ENCODE measurements around the gene ORC1.
"Not testable (repeated sequence)": the region's sequence is repeated elsewhere in the genome, so short reads cannot be mapped to it uniquely, and the experiment has no call there.

The ORC1 gene

DNA sequence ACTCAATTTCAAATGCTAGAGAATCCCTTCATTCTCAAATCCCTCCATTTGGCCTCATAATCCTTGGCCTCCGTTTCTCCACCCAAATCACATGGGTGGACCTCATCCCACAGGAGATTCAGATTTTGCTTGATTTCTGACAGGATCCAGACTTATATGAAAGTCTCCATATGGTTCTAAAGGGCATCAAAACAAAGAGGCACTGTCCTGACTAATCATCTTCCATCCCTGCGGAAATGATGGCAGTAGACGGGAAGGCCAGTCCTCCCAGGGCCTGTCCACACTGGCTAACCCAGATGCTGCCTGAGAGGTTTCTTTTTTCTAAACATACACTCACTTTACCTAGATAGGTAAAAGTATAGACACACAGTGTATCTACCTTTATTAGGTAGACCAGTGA lies 18.8 kb downstream of the ORC1 start:
- DNase-seq: no peak

DNA sequence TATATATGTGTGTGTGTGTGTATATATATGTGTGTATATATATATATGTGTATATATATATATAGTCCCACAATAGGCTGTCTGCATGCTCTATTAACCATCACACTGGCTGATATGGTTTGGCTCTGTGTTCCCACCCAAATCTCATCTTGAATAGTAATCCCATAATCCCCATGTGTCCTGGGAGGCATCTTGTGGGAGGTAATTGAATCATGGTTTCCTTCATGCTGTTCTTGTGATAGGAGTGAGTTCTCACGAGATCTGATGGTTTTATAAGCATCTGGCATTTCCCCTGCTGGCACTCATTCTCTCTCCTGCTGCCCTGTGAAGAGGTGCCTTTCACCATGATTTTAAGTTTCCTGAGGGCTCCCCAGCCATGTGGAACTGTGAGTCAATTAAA lies 34.4 kb downstream of the ORC1 start:
- DNase-seq: not testable (repeated sequence)

DNA sequence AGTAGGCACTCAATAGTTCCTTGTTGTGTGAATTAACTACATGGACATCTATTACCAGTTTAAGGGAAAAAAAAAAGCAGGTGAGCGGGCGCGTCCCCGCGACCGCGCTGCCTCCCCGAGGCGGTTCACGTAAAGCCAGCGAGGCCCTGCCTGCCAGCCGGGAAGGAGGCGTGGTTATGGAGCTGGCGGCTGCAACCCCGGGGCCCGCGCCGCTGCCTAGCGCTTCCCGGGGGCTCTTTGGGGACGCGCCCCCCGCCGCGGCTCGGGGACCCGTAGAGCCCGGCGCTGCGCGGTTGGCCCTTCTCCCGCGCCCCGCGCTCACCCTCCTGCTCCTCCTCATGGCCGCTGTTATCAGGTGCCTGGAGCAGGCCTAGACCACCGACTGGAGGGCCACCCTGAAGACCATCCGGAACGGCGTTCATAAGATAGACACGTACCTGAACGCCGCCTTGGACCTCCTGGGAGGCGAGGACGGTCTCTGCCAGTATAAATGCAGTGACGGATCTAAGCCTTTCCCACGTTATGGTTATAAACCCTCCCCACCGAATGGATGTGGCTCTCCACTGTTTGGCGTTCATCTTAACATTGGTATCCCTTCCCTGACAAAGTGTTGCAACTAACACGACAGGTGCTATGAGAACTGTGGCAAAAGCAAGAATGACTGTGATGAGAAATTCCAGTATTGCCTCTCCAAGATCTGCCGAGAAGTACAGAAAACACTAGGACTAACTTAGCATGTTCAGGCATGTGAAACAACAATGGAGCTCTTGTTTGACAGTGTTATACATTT lies 35.6 kb downstream of the ORC1 start:
- peak; percentile 57 for DNase-seq

DNA sequence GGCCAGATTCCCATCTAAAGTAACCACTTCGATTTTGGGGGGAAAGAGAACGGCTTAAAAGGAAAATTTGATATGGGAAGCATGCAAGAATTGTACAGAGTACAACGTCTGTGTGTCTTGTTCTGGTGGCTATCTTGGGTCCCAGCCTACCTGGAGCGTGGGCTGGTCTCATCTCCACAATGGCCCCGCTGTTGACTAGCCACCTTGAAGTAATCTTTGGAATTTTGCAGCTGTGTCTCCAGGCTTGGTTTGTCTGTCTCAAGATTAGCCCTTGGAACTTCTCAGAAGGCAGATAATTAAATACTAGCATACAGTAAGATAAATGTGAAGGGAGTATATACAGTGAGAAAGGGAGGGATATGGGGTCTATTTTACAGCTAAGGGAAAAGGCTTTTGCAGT lies 37.0 kb downstream of the ORC1 start:
- no peak for DNase-seq

DNA sequence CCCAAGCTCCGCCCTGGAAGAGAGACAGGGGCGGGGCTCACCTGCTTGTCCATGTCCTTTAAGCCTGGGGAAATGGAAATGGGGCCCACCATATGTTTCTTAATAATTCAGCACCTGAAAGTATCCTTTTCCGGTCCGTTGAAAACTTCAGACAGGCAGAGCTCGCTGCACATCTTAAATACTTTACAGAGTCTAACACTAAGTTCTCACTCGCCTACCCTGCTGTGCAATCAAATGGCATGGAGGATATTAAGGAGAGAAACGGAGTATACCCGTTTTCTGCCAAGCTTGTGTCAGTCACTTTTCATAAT lies 37.8 kb downstream of the ORC1 start:
- DNase-seq: no peak

DNA sequence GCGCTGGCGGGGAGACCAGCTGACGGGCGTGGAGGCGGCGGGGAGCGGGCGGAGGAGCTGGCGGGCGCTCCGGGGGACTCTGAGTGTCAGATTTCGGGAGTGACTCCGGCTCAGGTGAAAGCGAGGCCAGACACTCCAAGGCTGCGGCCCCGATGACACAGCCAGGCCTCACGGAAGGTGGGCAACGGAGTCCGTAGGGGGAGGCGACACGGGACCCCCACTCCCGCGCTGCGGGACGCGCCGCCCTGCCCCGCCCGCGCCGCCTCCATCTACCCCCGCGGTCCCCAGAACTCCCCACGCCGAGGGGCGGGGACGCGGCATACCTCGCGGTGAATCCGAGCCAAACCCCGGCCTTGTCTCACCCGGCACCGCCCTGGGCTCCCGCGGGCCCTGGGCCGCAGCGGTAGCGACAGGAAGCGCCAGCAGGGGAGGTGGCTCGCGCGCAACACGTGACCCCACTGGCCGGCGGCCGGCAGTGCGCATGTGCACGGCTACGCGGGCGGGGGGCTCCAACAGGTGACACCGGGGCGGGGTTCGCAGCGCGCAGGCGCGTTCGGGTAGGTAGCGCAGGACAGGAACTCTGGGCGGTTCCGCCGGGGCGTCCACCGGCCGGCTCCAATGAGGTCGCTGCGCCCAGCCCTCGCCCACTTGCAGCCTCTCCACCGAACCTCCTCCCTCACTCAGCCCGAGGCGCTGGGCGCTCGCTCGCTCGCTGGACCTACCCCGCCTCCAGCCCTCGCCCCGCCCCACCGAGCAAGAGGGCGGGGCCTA lies 38.3 kb downstream of the ORC1 start, which contains the start of gene CC2D1B:
Gene CC2D1B (minus strand): TSS at position 460 of the 771 bp plus-strand sequence. CDS start 1,585 bp downstream, outside the sequence.
- DNase-seq: peak; percentile 99

DNA sequence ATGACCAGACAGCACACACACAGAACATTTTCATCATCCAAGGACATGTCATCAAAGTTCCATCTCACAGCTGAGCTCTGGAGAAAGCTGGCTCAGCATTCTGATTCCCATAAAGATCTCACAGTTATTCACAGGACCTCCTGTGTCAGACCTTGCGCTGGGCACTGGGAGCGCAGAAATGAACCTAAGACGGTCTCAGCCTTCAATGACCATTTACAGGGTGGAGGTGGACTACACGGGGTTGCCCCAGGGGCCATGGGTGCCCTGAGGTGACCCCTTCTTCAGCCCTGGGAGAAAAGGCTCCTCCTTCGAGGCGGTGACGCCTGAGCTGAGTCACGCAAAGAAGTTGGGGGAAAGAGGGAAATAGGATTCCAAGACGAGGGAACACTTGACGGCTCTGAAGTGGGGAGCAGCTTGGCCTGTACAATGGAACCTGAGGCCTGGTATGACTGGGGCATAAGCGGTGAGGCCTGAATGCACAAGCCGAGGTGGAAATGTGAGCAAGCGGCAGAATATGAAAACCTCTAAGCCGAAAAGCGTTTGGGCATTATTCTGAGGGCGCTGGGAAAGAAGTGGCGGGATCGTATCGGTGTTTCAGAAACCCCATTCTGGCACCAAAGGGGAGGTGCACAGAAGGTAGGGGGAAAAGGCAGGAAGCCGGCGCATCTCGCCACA lies 39.0 kb downstream of the ORC1 start:
- DNase-seq: no peak

DNA sequence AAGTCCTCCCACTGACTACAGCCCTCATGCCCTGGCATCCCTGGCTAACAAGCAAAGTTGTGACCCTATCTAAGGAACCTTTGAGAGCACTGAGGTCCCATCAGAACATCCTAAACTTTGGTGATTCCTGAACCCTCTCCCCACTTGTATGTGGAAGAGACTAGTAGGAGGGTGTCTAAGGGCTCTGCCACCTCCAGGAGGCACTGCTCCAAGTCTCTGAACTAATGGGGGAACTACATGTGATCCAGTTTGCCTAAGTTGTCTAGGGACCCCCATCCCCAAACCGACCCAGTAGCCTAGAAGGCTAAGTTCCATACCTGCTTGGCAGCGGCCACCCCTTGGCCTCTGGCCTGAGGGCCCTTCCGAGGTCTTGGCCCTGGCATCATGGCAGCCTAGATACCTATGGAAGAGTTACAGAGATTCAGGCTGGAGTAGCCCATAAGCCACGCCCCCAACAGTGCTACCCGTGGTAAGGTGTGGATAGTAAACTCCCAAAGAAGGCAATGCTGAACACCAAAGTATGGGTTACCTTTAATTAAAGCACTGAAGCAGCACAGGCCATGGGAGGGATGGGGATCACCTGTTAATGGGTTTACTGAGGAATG lies 39.9 kb downstream of the ORC1 start:
- DNase-seq: no peak

DNA sequence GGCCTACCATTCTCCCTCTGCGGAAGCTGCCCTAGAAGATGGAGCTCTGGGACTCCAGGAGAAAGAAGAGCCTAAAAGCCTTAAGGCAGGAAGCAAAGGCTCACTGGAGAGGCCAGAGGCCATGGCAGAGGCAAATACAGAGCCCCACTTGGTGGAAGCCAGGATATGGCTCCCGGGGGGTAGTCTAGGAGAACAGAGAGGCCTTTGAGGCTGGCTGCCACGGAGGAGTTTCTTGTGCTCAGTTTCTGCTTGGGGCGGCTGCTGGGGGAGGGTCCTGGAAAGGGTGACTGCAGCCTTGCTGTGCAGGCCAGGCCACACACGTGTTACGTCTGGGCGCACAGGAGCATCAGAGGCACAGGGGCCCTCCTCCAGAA lies 43.6 kb downstream of the ORC1 start:
- DNase-seq: no peak

DNA sequence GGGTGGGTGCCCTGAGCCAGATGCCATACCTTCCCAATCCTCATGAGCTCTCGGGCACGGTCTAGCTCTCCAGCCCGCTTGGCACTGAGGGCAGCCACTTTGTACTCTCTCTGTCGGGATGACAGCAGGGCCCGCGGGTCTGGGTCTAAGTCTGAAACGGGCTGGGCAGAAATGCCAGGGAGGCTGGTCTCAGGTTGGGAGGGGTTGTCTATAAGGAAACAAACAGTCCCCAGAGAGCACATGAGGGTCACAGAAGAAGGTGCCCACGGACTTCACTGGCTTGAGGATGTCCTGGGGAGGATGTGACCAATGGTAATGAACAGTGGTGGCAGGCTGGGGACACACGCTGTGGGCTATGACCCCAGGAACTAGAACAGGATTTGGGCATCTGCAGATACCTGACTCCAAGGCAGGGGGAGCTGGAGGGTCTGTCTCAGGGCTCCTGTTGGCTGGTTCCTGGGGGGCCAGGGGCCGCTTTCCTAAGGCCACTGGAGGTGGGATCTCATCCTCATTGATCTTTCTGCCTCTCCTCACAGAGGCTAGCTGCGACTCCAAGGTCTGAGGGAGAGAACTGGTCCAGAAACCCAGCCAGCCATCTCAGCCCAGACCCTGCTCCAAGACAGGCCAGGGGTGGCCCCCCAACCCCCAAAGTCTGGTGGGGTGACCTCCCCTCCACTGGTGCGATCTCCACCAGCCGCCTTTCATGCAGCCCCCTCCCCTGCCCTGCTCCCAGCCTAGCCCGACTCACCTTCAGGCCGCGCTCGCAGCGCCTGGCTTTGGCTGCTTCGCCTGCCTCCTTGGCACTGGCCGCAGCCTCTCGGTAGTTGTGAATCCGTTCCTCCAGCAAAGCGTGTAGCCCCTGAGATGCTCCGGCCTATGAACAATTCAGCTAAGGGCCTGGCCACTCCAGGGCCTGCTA lies 44.3 kb downstream of the ORC1 start:
- no peak for DNase-seq

DNA sequence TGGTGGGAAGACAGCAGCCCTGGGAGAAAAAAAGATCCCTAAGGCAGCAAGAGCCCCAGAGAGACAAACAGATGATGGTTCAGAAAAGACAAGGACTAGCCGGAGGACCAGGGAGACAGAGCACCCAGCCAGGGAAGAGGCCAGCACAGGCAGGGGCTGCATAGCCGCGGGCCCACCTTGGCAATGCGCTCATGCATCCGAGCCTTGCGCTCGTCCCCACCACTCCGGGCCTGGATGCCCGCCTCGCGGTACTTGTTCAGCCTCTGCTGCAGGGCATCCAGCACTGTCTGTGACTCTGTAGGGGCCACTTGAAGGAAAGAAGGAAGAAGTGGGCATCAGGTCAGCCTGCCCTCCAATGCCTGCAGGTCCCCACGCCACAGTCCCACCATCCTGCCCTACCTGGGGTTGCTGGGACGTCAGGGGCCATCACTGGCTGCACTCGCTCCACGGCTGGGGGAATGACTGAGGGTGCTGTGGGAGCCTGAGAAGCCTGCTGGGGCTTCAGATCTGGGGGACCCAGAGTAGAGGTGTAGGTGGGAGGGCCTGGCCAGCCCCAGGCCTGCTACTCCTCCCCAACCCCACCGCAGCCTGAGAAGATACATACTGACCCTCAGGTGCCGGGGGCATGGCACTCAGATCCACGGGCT lies 45.2 kb downstream of the ORC1 start:
- no peak for DNase-seq

DNA sequence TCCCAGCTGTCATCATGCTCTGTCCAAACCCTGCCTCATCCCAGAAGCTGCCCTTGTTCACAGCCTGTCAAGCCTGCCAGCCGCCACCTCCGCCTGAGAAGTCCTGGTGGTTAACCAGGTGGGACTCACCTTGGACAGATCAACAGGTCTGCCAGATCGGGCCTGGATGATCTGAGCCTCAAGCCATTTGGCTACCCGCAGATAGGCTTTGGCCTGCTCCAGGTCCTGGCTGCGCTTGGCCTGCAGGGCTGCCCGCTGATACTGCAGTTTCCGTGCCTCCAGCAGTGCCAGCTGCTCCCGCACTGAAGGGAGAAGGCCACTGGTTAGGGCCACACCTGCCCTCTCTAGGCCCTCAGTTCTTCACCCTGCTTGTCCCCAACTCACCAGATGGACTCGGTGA lies 46.8 kb downstream of the ORC1 start:
- no peak for DNase-seq

DNA sequence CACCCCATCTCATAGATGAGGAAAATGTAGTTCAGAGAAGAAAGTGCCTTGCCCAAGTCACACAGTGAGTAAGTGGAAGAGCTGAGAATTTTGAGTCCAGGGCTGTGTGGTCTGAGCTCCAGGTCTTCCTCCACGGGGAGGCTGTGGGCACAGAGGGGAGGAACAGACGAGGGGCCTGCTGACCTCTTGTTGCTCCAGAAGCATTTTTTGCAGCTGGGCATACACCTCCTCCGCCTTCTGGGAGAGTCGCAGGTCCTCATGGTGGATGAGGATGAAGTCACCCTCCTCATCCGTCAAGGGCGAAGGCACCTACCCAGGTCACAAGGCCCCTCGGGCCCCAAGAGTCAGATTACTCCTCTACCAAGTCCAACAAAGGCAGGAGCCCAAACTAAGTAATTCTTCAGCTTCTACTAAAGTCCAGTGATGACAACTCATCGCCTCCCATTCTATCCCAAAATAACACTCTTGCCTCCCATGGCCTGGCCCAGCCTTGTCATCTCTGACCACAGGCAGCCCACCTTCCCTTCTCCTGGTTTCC lies 47.3 kb downstream of the ORC1 start:
- DNase-seq: no peak

DNA sequence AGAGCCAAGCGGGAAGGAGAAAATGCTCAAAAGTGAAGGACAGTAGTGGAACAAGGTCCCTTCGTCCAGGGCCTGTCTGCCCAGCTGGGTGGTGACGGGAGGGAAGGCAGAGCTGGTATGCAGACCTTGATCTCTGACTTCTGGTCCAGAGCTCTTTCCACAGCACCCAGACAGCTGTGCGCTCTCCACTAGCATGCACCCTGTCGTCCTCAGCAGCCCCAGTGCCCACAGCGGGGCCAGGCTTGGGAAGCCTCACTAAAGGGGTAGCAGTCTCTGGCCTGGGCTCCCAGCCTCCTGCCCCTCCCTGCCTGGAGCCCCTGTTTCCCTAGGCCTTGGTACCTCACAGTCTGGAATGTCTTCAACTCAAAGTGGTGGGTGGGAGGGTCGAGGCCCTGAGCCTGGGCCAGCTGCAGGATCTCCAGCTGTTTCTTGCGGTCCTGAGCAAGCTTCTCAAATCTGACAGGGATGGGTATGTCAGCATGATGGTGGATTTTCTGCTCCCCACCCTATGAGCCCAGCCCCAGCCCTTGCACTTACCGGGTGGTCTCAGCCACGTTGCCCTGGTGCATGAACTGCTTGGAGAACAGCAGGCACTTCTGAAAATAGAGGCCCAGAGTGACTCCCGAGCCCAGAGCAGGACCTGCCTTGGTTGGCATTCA lies 48.2 kb downstream of the ORC1 start:
- no peak for DNase-seq

DNA sequence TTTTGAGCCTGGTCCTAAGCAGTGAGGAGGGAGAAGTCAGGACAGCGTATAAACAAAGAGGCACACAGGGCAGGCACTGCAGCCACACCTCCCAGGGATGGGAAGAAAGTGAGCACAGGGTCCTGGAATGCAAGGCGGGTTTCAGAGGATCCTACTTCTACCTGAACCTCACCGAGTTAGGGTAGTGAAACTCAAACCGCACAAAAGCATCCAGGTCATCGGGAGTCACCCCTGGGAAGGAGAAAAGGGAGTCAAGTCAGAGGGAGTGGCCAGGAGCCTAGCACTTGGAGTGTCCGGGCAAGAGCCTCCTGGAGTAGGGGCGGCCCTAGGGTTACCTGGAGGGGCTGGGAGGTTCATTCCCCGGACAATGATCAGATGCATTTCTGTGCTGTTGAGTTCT lies 48.8 kb downstream of the ORC1 start:
- no peak for DNase-seq

DNA sequence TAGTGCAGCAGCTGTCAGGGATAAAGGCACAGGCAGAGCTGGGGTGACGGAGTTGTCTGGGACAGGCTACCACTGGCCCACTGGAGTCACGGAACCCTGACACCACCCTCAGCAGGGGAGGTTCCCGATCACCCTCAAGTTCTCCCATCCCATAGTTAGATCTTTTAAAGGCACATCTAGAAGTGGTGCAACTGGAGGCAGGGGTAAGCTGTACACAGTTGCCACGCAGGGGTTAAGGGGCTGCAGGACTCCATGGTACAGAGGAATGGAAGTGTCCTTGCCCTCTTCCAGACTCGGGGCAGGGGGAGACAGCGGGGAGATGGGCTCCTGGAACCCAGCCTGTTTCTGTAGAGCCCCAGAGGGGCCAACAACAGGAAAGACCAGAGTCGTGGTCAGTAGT lies 51.5 kb downstream of the ORC1 start:
- DNase-seq: no peak

DNA sequence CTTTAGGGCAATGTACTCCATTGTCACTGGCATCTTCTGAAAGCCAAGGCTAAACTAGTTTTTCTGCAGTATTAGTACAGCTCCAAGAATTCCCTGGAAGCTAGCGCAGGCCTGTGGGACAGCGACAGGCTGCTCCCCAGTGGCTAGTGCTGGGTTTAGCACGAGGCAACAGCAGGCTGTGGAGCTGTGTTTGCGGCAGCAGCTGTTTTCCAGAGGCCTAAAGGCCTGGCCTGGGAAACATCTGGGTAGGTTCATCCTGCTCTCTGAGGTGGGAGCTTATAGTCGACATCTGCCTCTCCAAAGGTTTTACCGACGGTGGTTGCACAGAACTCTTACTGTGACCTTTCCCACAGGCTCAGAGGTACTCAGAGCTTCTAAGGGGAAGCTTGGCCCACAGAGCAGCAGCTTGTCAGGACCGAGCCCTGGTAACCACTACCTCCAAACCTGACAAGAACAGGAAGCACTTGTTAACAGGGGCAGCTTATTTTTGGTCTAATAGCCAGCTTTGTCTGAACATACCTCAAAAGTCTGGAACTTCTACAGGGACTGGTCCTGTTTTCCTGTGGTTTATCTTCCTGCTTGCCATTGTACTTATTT lies 55.4 kb downstream of the ORC1 start:
- DNase-seq: no peak

DNA sequence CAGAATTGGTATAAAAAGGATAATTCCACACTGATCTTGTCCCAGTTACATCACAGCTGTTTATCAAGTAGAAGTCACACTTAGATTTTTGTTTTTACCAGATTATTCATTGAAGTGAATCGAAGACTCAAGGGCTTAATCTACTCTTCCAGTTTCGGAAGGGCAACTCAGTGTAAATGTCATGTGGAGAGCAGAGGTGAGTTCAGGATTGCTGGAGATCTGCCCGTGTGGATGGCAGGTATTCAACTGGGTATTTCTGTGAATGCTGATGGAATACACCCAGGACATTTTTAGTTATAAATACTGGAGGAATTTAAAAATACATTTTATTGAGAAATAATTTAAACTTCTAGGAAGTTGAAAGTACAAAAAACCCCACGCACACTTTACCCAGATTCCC lies 57.6 kb downstream of the ORC1 start:
- DNase-seq: no peak

DNA sequence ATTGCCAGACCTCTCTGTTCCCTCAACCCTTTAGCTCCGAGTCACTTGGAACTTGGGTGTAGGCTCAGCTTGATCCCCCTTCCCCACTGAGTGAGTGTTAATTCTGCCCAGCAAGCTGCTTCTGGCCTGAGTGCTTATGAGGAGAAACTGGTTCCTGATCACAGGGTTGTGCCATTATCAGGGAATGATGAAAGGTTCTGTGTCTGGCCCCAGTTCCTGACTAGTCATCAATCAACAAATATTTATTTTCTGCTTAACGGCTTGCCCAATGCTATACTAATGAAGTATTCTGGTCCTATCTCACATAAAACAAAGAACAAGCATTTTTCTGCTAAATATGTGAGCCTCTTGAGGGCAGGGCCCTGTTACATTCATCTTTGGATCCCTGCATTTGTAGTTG lies 59.0 kb downstream of the ORC1 start:
- DNase-seq: no peak

DNA sequence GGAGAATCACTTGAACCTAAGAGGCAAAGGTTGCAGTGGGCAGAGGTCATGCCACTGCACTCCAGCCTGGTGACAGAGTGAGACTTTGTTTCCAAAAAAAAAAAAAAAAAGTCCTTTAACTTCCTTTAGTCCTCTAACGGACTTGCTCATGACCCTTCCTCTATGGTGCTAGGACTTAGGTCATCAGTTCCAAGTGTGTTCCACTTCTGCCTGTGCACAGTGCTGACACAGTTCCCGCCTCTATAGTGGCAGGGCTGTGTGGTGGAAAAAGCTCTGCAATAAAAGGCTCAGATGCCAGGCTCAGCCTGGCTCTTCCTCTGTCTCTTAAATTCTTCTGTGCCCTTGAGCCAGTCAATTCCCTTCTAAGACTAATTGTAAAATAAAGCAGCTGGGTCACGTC lies 60.2 kb downstream of the ORC1 start:
- no peak for DNase-seq
